Chondrocyte (in vitro differentiated cells): ENCODE measurements around the gene GZMM. TPM values are rescaled to one million over a fixed set of nuclear protein-coding genes. Genes with fewer than 3 reads are reported as not detected.
A peak's percentile ranks its signal among the peaks of the same experiment; 100 is the strongest.

Source experiments
- DNase-seq: peaks from one replicate; pipeline ENCODE4 v3.0.0; 2021; ENCODE audit warnings: mixed read lengths, low spot score
- H3K27ac Mint-ChIP-seq: one replicate; pipeline ENCODE4 v1.8.0; 2021; ENCODE audit warnings: mild to moderate bottlenecking, moderate library complexity, mixed read lengths; ENCODE audit not compliant: unreplicated experiment
- H3K27me3 Mint-ChIP-seq: 2 replicates; pipeline ENCODE4 v1.8.0; 2021; ENCODE audit warnings: low read depth, mixed read lengths
- H3K36me3 Mint-ChIP-seq: 2 replicates; pipeline ENCODE4 v1.8.0; 2021; ENCODE audit warnings: low read depth, mixed read lengths
- H3K4me1 Mint-ChIP-seq: 2 replicates; pipeline ENCODE4 v1.8.0; 2021; ENCODE audit warnings: low read depth, mild to moderate bottlenecking, mixed read lengths
- H3K4me3 Mint-ChIP-seq: one replicate; pipeline ENCODE4 v1.8.0; 2021; ENCODE audit warnings: mild to moderate bottlenecking, moderate library complexity, mixed read lengths; ENCODE audit not compliant: unreplicated experiment
- H3K9me3 Mint-ChIP-seq: 2 replicates; pipeline ENCODE4 v1.8.0; 2021; ENCODE audit warnings: low read depth, mixed read lengths
- CTCF ChIP-seq: fragments of 200-600 bp; sonication (generic); IDR thresholded peaks from 2 replicates; pipeline ENCODE4 v1.5.0; 2021; ENCODE audit warnings: antibody characterized with exemption, mild to moderate bottlenecking, moderate library complexity
- total RNA-seq: library from RNA; stranded (reverse); gene quantifications from 3 replicates; pipeline ENCODE4 v1.2.1, GENCODE V29; 2021

Gene GZMM
- total RNA-seq, 1 donor from 2014 or later, result not detected

- no peaks in the 10 kb centered on the region for H3K36me3 Mint-ChIP-seq
- H3K27me3 Mint-ChIP-seq, result peaks cover 2% of the 10 kb centered on the region
- no peak overlapping the region for H3K27ac Mint-ChIP-seq
- no peak for DNase-seq
- TF ChIP-seq CTCF, result no peak
- H3K4me3 Mint-ChIP-seq, result no peak overlapping the region
- H3K9me3 Mint-ChIP-seq, result no peaks in the 10 kb centered on the region
- peaks cover 9% of the 10 kb centered on the region for H3K4me1 Mint-ChIP-seq
Measured at GRCh38 chr19:585551-586110, 41.8 kb downstream of the GZMM start.

DNA sequence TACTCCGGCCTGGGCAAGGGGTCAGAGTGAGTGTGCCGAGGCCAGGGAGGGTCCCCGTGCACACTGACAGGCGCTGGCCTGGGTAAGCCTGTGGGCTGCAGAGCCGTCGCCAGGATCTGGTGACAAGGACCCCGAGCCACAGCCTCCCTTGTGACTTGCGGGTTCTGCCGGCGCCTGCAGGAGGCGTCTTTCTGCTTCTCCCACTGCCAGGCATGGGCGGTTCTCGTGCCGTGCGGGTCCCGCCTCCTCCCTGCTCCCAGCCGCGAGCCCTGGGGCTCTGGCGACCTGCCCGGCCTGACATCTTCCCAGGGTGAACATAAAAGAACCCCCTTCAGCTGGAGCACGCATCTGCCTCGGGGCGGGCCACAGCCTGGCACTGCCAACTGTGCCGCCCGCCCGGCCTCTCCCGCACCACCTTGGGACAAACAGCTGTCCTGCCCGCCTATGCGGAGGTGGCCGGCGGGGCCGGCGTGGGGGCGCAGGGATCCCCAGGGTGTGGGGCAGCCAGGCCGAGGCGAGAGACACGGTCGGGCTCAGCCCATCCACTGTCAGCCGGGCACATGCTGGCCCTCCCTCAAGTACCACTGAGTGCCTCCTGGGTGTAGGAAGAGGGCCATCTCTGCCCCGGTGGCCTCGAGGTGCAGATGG lies 44.4 kb downstream of the GZMM start:
- TF ChIP-seq CTCF, result peak; percentile 81
- no peak for DNase-seq
- H3K4me1 Mint-ChIP-seq, result peaks cover 14% of the 10 kb centered on the region
- peaks cover 10% of the 10 kb centered on the region for H3K27me3 Mint-ChIP-seq
- no peak overlapping the region for H3K4me3 Mint-ChIP-seq
- H3K9me3 Mint-ChIP-seq, result no peaks in the 10 kb centered on the region
- H3K27ac Mint-ChIP-seq, result peak overlapping the region; percentile 45
- no peaks in the 10 kb centered on the region for H3K36me3 Mint-ChIP-seq

DNA sequence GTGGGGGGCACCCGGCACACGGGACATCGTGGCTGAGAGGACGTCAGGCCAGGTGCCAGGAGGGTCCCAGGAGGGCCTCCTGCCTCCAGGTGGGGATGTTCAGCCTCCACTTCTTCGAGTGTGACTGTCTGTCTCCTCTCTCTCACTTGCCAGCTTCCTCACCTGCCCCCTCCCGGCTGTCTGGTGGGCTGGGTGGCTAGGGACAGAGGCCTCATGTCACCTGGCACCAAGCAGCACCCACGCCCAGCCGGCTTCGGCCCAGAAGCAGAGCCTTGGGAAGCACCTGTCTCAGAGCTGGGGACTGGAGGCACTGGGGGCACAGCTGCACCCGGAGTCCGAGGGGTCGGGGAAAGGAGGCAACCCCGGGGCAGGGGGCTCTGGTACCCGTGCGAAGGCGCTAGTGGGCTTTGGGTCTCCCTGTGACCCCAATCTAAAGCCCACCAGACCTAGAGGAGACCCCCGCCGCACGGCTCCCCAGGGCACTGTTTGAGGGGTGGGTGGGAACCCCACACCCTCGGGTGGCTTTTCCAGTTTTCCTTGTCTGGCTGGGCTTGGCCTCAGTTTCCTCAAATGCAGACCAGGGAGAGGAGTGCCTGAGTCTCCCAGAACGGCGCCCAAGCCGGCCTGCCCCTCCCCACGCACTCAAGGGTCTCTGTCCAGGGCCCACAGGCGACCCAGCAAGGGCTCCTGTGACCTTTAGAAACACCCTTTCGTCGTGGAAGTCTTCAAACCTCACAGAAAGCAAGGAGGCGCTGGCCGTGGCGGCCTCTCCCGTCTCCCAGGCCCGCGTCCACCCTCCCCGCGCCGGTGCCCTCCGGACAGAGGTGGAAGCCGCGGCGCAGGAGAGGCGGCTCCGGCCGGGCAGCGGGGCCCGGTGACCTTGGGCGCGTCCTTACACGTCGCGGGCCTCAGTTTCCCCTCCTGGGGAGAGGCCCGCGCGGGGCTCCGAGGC lies 45.2 kb downstream of the GZMM start:
- no peak for DNase-seq
- peak; percentile 9 for TF ChIP-seq CTCF
- H3K27me3 Mint-ChIP-seq, result peaks cover 16% of the 10 kb centered on the region
- no peaks in the 10 kb centered on the region for H3K36me3 Mint-ChIP-seq
- H3K27ac Mint-ChIP-seq, result no peak overlapping the region
- peaks cover 14% of the 10 kb centered on the region for H3K4me1 Mint-ChIP-seq
- H3K9me3 Mint-ChIP-seq, result no peaks in the 10 kb centered on the region
- H3K4me3 Mint-ChIP-seq, result peak overlapping the region; percentile 42

DNA sequence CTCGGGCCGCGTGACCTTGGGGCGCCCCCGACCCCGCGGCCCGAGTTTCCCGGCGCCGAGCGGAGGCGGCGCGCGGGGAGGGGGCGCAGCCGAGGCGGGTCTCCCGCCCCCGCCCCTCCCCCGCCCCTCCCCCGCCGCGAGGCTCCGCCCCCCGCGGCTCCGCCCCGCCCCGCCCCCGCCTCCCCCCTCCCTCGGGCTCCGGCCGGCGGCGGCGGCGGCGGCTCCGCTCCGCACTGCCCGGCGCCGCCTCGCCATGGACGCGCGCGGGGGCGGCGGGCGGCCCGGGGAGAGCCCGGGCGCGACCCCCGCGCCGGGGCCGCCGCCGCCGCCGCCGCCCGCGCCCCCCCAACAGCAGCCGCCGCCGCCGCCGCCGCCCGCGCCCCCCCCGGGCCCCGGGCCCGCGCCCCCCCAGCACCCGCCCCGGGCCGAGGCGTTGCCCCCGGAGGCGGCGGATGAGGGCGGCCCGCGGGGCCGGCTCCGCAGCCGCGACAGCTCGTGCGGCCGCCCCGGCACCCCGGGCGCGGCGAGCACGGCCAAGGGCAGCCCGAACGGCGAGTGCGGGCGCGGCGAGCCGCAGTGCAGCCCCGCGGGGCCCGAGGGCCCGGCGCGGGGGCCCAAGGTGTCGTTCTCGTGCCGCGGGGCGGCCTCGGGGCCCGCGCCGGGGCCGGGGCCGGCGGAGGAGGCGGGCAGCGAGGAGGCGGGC lies 46.0 kb downstream of the GZMM start, which contains the start of gene HCN2:
Gene HCN2, plus strand, starts transcription at position 189 of the 703 bp plus-strand sequence. Its CDS starts 65 bp downstream, at position 254.
- H3K9me3 Mint-ChIP-seq, result no peaks in the 10 kb centered on the region
- no peak within 1 kb of the TSS for H3K27ac Mint-ChIP-seq
- H3K4me3 Mint-ChIP-seq, result peak within 1 kb of the TSS; percentile 56
- H3K27me3 Mint-ChIP-seq, result peaks cover 16% of the 10 kb centered on the region
- H3K4me1 Mint-ChIP-seq, result peaks cover 14% of the 10 kb centered on the region
- TF ChIP-seq CTCF, result no peak
- no peak for DNase-seq
- no peaks in the 10 kb centered on the region for H3K36me3 Mint-ChIP-seq

- H3K9me3 Mint-ChIP-seq, result no peaks in the 10 kb centered on the region
- no peak for DNase-seq
- H3K36me3 Mint-ChIP-seq, result no peaks in the 10 kb centered on the region
- peaks cover 16% of the 10 kb centered on the region for H3K27me3 Mint-ChIP-seq
- peaks cover 14% of the 10 kb centered on the region for H3K4me1 Mint-ChIP-seq
- peak overlapping the region; percentile 56 for H3K4me3 Mint-ChIP-seq
- H3K27ac Mint-ChIP-seq, result no peak overlapping the region
- no peak for TF ChIP-seq CTCF
Measured at GRCh38 chr19:590396-590745, 46.5 kb downstream of the GZMM start.
